ENCODE measurements around the gene LCOR.

Gene LCOR

GRCh38 chr10:96906864-96907263 is 74.8 kb downstream of the LCOR start:
- TF ChIP-seq, protein P1, sequence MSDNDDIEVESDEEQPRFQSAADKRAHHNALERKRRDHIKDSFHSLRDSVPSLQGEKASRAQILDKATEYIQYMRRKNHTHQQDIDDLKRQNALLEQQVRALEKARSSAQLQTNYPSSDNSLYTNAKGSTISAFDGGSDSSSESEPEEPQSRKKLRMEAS (IDR thresholded peaks at IDR 0.05; ENCODE audit: low read depth, low read length) = no peak
- TF ChIP-seq, protein P2, sequence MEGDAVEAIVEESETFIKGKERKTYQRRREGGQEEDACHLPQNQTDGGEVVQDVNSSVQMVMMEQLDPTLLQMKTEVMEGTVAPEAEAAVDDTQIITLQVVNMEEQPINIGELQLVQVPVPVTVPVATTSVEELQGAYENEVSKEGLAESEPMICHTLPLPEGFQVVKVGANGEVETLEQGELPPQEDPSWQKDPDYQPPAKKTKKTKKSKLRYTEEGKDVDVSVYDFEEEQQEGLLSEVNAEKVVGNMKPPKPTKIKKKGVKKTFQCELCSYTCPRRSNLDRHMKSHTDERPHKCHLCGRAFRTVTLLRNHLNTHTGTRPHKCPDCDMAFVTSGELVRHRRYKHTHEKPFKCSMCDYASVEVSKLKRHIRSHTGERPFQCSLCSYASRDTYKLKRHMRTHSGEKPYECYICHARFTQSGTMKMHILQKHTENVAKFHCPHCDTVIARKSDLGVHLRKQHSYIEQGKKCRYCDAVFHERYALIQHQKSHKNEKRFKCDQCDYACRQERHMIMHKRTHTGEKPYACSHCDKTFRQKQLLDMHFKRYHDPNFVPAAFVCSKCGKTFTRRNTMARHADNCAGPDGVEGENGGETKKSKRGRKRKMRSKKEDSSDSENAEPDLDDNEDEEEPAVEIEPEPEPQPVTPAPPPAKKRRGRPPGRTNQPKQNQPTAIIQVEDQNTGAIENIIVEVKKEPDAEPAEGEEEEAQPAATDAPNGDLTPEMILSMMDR (IDR thresholded peaks at IDR 0.05; ENCODE audit: low read depth, low read length) = no peak
- TF ChIP-seq MYC (IDR thresholded peaks at IDR 0.05; ENCODE audit: low read depth, low read length) (no peak), POLR2A (IDR thresholded peaks at IDR 0.05; ENCODE audit: extremely low read depth, insufficient read length) (no peak)
- no peak for DNase-seq (ENCODE audit: low read depth)
- no peak overlapping the region for H3K4me3 ChIP-seq (ENCODE audit: low read depth, low read length)

GRCh38 chr10:96910488-96911395 is 78.6 kb downstream of the LCOR start:
- TF ChIP-seq, protein P2 (IDR thresholded peaks at IDR 0.05; ENCODE audit: low read depth, low read length) = peak; percentile 72
- TF ChIP-seq, protein P1 (IDR thresholded peaks at IDR 0.05; ENCODE audit: low read depth, low read length) = no peak
- DNase-seq (ENCODE audit: low read depth) = peak; percentile 71

GRCh38 chr10:96912405-96912804 is 80.3 kb downstream of the LCOR start:
- TF ChIP-seq MYC (IDR thresholded peaks at IDR 0.05; ENCODE audit: low read depth, low read length) (no peak), POLR2A (IDR thresholded peaks at IDR 0.05; ENCODE audit: extremely low read depth, insufficient read length) (no peak)
- TF ChIP-seq, protein P2 (IDR thresholded peaks at IDR 0.05; ENCODE audit: low read depth, low read length) = no peak
- TF ChIP-seq, protein P1 (IDR thresholded peaks at IDR 0.05; ENCODE audit: low read depth, low read length) = no peak
- no peak for DNase-seq (ENCODE audit: low read depth)
- H3K4me3 ChIP-seq (ENCODE audit: low read depth, low read length) = no peak overlapping the region

More at GRCh38 chr10:96910488-96911395, 78.6 kb downstream of the LCOR start:
- H3K4me3 ChIP-seq (ENCODE audit: low read depth, low read length) = no peak overlapping the region

GRCh38 chr10:96913906-96914305 is 81.8 kb downstream of the LCOR start:
- DNase-seq (ENCODE audit: low read depth) = no peak
- TF ChIP-seq POLR2A (IDR thresholded peaks at IDR 0.05; ENCODE audit: extremely low read depth, insufficient read length) = no peak
- no peak overlapping the region for H3K4me3 ChIP-seq (ENCODE audit: low read depth, low read length)

DNA sequence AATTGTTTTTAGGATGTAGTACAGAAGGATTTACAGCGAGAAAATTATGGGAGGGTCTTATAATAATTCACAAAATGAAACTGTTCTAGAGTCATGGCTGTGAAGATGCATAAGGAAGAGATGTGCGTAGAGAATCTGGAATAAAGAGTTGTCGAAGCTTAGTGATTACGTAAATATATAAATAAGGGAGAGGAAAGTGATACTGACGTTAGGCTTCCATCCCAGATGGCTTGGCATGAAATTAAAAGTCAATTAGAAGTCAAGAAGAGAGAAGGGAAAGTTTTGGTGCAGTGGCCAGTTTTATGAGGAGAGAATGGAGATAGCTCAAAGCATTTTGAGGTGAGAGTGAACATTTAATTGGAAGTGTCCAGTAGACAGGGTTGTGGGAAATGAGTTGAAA is 85.5 kb downstream of the LCOR start:
- TF ChIP-seq, protein P2 (IDR thresholded peaks at IDR 0.05; ENCODE audit: low read depth, low read length) = no peak
- TF ChIP-seq MYC (IDR thresholded peaks at IDR 0.05; ENCODE audit: low read depth, low read length) (no peak), POLR2A (IDR thresholded peaks at IDR 0.05; ENCODE audit: extremely low read depth, insufficient read length) (no peak)
- TF ChIP-seq, protein P1 (IDR thresholded peaks at IDR 0.05; ENCODE audit: low read depth, low read length) = no peak
- DNase-seq (ENCODE audit: low read depth) = no peak
- H3K4me3 ChIP-seq (ENCODE audit: low read depth, low read length) = no peak overlapping the region

DNA sequence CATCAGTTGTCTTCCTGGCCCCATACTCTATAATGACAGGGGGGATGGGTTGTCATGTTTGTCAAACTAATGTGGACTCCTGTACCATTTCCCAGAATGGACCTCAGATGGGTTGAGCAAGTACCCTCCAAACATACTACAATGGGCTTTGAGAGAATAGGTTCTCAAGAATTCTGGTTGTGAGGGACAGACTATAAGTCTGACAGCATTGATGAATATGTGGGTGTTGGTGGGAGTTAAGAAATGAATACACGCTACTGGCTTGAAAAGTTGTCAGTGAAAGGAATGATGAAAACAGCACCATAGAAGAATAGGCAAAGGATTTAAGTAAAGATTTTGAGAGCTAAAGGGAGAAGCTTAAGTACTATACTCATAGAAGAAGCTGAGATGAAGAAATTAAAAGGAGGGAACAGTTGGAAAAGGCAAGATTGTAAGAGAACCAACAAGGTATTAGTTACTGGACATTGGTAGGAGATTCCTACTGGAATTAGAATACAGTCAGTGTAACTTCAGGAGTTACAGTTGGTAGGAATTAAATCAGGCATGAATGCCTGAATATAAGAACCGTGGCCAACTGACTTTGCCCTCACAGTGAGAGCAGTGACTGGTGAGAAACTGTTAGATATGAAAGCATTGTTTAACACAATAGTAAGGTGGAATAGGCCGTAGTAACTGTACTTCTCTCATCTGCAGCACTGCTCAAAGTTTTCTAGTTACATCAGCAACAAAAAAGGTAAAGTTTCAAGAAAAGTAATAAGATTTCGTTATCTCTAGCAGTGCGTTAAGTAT is 86.3 kb downstream of the LCOR start:
- H3K4me3 ChIP-seq (ENCODE audit: low read depth, low read length) = no peak overlapping the region
- TF ChIP-seq MYC (IDR thresholded peaks at IDR 0.05; ENCODE audit: low read depth, low read length) (no peak), POLR2A (IDR thresholded peaks at IDR 0.05; ENCODE audit: extremely low read depth, insufficient read length) (no peak)
- TF ChIP-seq, protein P2 (IDR thresholded peaks at IDR 0.05; ENCODE audit: low read depth, low read length) = no peak
- TF ChIP-seq, protein P1 (IDR thresholded peaks at IDR 0.05; ENCODE audit: low read depth, low read length) = no peak
- no peak for DNase-seq (ENCODE audit: low read depth)

All from NB4 (cell line).